Measurements from ENCODE around the gene CSAG2.

CSAG2 gene

DNA sequence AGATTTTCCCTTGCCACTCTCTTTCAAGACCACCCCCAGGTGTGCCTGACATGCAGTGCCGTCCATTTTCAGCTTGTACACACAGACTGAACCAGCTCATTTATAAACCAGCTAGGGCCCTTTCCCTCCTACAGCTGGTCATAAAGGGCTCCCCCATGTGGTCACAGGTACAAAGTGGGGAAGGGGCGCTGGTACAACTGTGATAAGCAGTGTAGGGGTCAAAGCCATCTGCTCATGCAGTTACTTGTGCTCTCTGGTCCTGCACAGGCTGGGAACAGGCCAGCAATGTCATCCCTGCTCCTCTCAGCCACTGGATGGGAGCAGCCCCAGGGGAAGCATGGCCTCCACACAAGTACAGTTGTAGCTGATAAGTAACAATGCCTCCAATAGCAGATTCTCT is 50.8 kb downstream of the CSAG2 start:
- DNase-seq: no peak

All from CD4-positive, alpha-beta T cell treated with Interleukin-10 for 1 hour (primary cell).